ENCODE results near the gene ULK4.
"Not testable (repeated sequence)": the region's sequence is repeated elsewhere in the genome, so short reads cannot be mapped to it uniquely, and the experiment has no call there.

The ULK4 gene

GRCh38 chr3:41961751-41962679 lies at the start of gene ULK4:
TSS of gene ULK4 (minus strand) at chr3:41962103. CDS start at chr3:41954759, 7,344 bp downstream.
- peak; percentile 100 for DNase-seq

GRCh38 chr3:42010530-42010929 lies 48.6 kb upstream of the ULK4 start:
- DNase-seq = no peak

DNA sequence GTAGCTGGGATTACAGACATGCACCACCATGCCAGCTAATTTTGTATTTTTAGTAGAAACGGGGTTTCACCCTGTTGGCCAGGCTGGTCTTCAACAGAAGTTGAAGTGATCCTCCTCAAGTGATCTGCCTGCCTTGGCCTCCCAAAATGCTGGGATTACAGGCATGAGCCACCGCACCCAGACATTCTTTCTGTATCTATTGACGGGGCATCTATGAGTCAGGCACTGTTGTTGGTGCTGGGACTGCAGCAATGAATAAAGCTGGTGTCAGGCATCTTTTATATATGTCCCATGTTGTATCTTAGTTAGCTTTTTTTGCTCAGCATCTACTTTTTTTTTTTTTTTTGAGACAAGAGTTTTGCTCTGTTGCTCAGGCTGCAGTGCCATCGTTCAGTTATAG lies 47.6 kb upstream of the ULK4 start:
- no peak for DNase-seq

- DNase-seq = no peak
These were observed 45.9 kb upstream of the ULK4 start for GRCh38 chr3:42007785-42008184.

DNA sequence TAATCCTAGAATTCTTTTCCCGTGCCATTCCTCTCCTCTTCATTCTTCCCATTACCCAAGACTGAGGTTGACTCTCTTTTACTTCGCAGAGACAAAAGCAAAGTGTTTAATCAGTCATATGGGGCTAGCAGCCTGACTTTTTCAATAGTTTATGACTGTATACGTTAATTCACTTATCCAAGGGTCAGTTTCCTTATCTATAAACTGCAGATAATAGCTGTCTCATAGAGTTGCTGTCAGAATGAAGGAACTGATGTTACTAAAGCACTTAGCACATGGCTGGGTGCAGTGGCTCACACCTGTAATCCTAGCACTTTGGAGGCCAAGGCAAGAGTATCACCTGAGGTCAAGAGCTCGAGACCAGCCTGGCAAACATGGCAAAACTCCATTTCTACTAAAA lies 43.5 kb upstream of the ULK4 start:
- DNase-seq = no peak

GRCh38 chr3:42002790-42003189 lies 40.9 kb upstream of the ULK4 start:
- no peak for DNase-seq

DNA sequence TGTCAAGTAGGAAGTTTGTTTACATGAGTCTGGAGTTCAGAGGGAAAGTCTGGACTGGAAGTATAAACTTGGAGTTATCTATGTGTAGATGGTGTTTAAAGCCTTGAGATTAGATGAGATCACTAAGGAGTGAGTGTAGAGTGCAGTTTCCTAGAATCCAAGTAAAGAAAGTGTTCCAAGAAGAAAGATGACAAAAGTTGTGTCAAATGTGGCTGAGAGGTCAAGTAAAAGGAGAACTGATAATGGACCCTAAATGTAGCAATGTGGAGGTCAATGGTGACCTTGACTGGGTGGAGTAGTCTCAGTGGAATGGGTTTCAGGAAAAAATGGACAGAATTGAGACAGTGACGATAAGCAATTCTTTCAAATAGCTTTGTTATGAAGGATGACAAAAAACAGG lies 39.9 kb upstream of the ULK4 start:
- DNase-seq = no peak

- DNase-seq = no peak
These were observed 38.0 kb upstream of the ULK4 start for GRCh38 chr3:41999909-42000308.

- no peak for DNase-seq
These were observed 36.0 kb upstream of the ULK4 start for GRCh38 chr3:41997702-41998550.

DNA sequence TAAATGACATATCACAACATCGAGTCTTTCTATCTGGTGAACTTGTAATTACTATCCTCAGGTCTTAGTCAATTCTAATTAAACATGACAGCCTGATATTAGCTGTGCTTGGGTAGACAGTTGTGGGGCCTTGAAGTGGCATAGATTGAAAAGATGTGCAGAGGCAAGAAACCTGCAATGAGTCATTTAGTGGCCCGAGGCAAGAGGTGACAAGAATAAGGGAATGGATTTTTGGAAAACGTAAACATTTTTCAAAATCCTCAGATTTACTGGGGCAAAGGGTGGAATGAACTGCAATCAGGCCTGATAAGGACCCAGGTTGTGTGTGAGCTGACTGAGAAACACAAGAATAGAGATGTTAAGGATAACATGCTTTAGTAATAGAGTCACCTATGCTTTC lies 29.5 kb upstream of the ULK4 start:
- no peak for DNase-seq

DNA sequence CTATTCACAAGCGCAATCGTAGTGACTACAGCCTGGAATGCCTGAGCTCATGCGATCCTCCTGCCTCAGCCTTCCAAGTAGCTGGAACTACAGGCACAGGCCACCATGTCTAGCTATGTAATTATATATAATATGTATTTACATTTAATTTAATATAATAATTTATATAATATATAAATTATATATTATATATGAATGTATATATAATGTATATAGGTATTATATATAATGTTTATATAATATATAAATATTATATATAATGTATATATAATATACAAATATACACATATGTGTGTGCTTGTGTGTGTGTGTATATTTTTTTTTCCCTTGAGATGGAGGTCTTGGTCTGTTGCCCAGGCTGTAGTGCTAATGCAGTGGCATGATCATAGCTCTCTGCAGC lies 27.6 kb upstream of the ULK4 start:
- DNase-seq = no peak

DNA sequence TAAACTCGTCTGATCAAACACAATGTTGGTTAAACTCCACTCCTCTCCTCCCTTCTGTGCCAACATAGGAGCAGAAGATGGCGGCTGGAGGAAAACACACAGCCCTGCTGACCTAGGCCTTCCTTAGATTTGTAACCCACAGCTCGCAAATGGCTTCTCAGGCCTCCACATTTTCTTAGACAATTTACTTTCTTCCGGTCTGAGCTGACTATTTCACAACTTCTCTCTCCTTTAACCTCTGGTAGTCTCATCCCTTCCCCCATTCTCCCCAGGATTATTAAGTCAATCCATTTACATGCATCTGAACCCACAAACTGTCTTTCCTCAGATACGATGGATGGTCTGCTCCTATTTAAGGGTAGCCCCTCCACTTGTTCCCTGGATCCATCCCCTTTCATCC lies 25.7 kb upstream of the ULK4 start:
- no peak for DNase-seq

- no peak for DNase-seq
These were observed 24.7 kb upstream of the ULK4 start for GRCh38 chr3:41986561-41986960.

- no peak for DNase-seq
These were observed 23.1 kb upstream of the ULK4 start for GRCh38 chr3:41985018-41985417.

- not testable (repeated sequence) for DNase-seq
These were observed 21.2 kb upstream of the ULK4 start for GRCh38 chr3:41983091-41983490.

DNA sequence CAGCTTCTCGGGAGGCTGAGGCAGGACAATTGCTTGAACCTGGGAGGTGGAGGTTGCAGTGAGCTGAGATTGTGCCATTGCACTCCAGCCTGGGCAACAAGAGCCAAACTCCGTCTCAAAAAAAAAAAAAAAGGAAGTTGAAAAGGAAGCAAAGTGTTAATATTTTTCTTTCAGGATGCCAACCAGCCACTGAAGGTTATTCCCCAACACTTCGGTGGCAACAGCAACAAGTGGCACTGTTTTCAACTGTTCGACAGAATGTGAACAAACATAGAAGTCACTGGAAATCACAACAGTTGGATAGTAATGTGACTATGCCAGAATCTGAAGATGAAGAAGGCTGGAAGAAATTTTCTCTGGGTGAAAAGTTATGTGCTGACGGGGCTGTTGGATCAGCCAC lies 15.5 kb upstream of the ULK4 start:
- not testable (repeated sequence) for DNase-seq

DNA sequence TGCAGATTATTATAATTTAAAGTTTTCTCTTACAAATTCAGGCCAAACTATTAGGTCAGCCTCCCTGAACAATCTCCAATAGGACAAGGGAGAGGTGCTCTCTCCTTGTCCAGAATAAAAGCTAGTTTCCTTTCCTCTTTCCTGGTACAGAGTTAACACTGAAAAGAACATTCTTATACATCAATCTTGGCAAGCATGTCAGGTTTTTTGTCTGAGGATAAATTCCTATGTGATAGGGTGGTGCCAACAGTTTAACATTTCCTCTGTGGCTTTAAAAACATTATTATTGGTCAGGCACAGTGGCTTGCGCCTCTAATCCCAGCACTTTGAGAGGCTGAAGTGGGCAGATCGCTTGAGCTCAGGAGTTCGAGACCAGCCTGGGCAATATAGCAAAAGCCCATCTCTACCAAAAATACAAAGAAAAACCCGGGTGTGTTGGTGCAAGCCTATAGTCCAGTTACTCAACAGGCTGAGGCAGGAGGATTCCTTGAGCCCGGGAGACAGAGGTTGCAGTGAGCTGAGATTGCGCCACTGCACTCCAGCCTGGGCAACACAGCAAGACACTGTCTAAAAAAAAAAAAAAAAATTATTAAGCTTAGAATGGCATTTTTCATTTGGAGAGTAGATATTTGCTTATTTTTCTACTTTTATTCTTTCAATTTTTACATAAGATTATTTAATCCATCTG lies 13.7 kb upstream of the ULK4 start:
- peak; percentile 77 for DNase-seq

- DNase-seq = no peak
These were observed 12.3 kb upstream of the ULK4 start for GRCh38 chr3:41974223-41974622.

GRCh38 chr3:41972802-41973201 lies 10.9 kb upstream of the ULK4 start:
- no peak for DNase-seq

DNA sequence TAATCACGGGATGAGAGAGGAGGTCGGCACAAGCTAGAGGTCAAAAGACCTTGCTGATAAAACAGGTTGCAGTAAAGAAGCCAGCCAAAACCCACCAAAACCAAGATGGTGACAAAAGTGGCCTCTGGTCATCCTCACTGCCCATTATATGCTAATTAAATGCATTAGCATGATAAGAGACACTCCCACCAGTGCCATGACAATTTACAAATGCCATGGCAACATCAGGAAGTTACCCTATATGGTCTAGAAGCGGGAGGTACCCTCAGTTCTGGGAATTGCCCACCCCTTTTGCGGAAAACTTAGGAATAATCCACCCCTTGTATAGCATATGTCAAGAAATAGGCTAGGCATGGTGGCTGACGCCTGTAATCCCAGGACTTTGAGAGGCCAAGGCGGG lies 4.3 kb upstream of the ULK4 start:
- no peak for DNase-seq

DNA sequence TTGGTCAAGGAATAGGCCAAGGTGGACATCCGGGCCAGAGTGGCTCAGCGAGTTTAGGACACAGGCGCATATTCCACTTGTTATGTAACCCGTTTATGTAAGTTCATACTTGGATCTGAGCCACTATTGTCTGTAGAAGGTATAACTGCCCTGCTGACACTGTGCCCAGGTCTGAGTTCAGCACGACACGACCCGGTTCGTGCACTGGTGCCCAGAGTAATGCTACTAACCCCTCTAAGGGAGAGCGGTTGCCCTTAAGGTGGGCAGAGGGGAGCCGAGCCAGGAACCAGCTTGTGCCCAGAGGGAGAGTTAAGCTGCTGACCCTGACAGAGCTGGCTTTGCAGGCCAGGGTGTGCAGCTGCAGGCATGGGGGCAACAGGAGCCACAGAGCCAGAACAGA lies 1.9 kb upstream of the ULK4 start:
- DNase-seq = no peak

DNA sequence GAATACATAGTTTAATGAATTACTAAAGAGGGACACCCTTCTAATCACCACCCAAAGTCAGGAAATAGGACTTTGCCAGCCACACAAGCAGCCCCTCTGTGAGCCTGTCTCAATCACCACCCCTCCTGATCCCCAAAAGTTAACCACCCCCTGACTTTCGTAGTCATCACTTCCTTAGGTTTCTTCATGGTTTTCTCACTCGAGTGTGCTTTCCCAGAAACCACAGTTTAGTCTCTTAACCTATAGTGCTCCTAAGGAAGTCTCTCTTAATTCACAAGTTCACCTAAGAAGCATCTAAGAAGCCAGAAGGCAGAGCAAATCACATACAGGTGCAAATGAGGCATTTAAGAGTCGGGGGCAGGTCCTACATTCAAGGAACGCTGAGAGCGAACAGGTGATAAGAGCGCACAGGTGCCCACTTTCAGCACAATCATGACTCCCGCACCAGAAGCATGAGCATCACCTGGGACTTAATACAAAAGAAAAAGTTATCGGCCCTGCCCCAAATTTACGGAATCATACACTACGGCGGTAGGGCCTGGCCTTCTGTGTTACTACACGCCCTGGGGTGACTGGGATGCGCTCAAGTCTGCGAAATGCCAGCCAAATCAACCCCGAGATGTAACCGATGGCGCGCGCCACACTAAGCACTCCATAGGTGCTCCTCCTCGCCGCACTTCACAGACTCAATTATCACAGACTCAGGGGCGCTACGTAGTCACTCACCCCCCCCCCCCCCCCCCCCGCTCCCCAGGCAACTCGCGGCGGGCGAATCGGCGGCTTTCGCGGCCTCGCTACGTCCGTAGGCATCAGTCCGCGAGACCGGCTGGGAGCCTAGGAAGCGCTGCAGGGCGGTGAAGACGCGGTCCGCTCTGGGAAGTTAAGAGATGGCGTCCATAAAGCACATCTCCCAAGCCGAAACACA lies 815 bp downstream of the ULK4 start:
- DNase-seq = peak; percentile 75

Data from NCI-H226 (cell line).